WTC11 (cell line): ENCODE data around the gene GADD45GIP1. TPM values are rescaled to one million over a fixed set of nuclear protein-coding genes. Genes with fewer than 3 reads are reported as not detected.
"Not testable (repeated sequence)": the region's sequence is repeated elsewhere in the genome, so short reads cannot be mapped to it uniquely, and the experiment has no call there.

Experiments used
- ATAC-seq: fragments of 200-7000 bp; cut with Tn5 transposase; 2 replicates; pipeline ENCODE4 v1.10.0; 2021; ENCODE audit warnings: mild to moderate bottlenecking, moderate library complexity
- CTCF ChIA-PET: fragments of 300-600 bp; sonication (Branson Sonifier 250); formaldehyde crosslinking; loops from one replicate; lab custom pipeline; 2021; ENCODE audit warnings: antibody characterized with exemption; lab: Charles Lee
- POLR2A ChIA-PET: fragments of 350-600 bp; sonication (Branson Sonifier 250); formaldehyde crosslinking; loops from one replicate; lab custom pipeline; 2021; ENCODE audit warnings: antibody characterized with exemption; lab: Charles Lee
- DNase-seq: peaks from one replicate; pipeline ENCODE4 v3.0.0; 2021; ENCODE audit warnings: low spot score
- H3K27ac Mint-ChIP-seq: 2 replicates; pipeline ENCODE4 v1.8.0; 2021; ENCODE audit warnings: mixed read lengths
- H3K27me3 Mint-ChIP-seq: 2 replicates; pipeline ENCODE4 v1.8.0; 2021; ENCODE audit warnings: low read depth, mild to moderate bottlenecking, moderate library complexity, mixed read lengths
- H3K36me3 Mint-ChIP-seq: 2 replicates; pipeline ENCODE4 v1.8.0; 2021; ENCODE audit warnings: mixed read lengths
- H3K4me1 Mint-ChIP-seq: 2 replicates; pipeline ENCODE4 v1.8.0; 2022; ENCODE audit warnings: mixed read lengths
- H3K4me3 Mint-ChIP-seq: 2 replicates; pipeline ENCODE4 v1.8.0; 2021; ENCODE audit warnings: mild to moderate bottlenecking, moderate library complexity, mixed read lengths
- H3K9me3 Mint-ChIP-seq: 2 replicates; pipeline ENCODE4 v1.8.0; 2021; ENCODE audit warnings: mixed read lengths
- EMX1 ChIP-seq: fragments of 250-450 bp; sonication (Bioruptor Pico); IDR thresholded peaks from 2 replicates; pipeline ENCODE4 v1.8.0; 2021; ENCODE audit warnings: mild to moderate bottlenecking
- IRF1 ChIP-seq: sonication (generic); formaldehyde crosslinking; IDR thresholded peaks from 2 replicates; pipeline ENCODE4 v1.8.0; 2023; ENCODE audit warnings: missing genetic modification reagents
- IRF2 ChIP-seq: sonication (generic); formaldehyde crosslinking; IDR thresholded peaks from 2 replicates; pipeline ENCODE4 v1.8.0; 2022; ENCODE audit warnings: low read depth, missing genetic modification reagents, borderline replicate concordance
- JAZF1 ChIP-seq: fragments of 250-450 bp; sonication (Bioruptor Pico); IDR thresholded peaks from 2 replicates; pipeline ENCODE4 v1.9.0; 2021; ENCODE audit warnings: moderate library complexity, mild to moderate bottlenecking, inconsistent platforms
- KAT7 ChIP-seq: sonication (generic); formaldehyde crosslinking; IDR thresholded peaks from 2 replicates; pipeline ENCODE4 v1.8.1; 2023; ENCODE audit warnings: missing genetic modification reagents, mild to moderate bottlenecking, borderline replicate concordance
- MAX ChIP-seq: sonication (generic); formaldehyde crosslinking; IDR thresholded peaks from 2 replicates; pipeline ENCODE4 v1.8.0; 2022; ENCODE audit warnings: mild to moderate bottlenecking, missing genetic modification reagents
- NFATC4 ChIP-seq: fragments of 250-450 bp; sonication (Bioruptor Pico); IDR thresholded peaks from 2 replicates; pipeline ENCODE4 v1.9.0; 2021; ENCODE audit warnings: mild to moderate bottlenecking
- NFYB ChIP-seq: sonication (generic); formaldehyde crosslinking; conservative IDR thresholded peaks from 2 replicates; pipeline ENCODE4 v1.8.0; 2022; ENCODE audit warnings: low read depth, missing genetic modification reagents
- NR3C1 ChIP-seq: sonication (generic); formaldehyde crosslinking; conservative IDR thresholded peaks from 2 replicates; pipeline ENCODE4 v1.8.1; 2023; ENCODE audit warnings: low read depth, mild to moderate bottlenecking, missing genetic modification reagents
- RELA ChIP-seq: sonication (generic); formaldehyde crosslinking; IDR thresholded peaks from 2 replicates; pipeline ENCODE4 v1.8.1; 2022; ENCODE audit warnings: missing genetic modification reagents, mild to moderate bottlenecking, borderline replicate concordance
- SP1 ChIP-seq: sonication (generic); formaldehyde crosslinking; conservative IDR thresholded peaks from 2 replicates; pipeline ENCODE4 v1.8.1; 2022; ENCODE audit warnings: missing genetic modification reagents
- STAT6 ChIP-seq: sonication (generic); formaldehyde crosslinking; conservative IDR thresholded peaks from 2 replicates; pipeline ENCODE4 v1.8.1; 2023; ENCODE audit warnings: mild to moderate bottlenecking, low read depth, missing genetic modification reagents, moderate library complexity
- TEAD1 ChIP-seq: sonication (generic); formaldehyde crosslinking; IDR thresholded peaks from 2 replicates; pipeline ENCODE4 v1.8.0; 2022; ENCODE audit warnings: mild to moderate bottlenecking, missing genetic modification reagents
- TEAD4 ChIP-seq: sonication (generic); formaldehyde crosslinking; IDR thresholded peaks from 2 replicates; pipeline ENCODE4 v1.8.0; 2022; ENCODE audit warnings: mild to moderate bottlenecking, missing genetic modification reagents
- ZBTB21 ChIP-seq: sonication (generic); formaldehyde crosslinking; IDR thresholded peaks from 2 replicates; pipeline ENCODE4 v1.8.1; 2023; ENCODE audit warnings: mild to moderate bottlenecking, missing genetic modification reagents, borderline replicate concordance
- ZNF121 ChIP-seq: sonication (generic); formaldehyde crosslinking; IDR thresholded peaks from 2 replicates; pipeline ENCODE4 v1.8.0; 2023; ENCODE audit warnings: missing genetic modification reagents
- ZNF263 ChIP-seq: sonication (generic); formaldehyde crosslinking; IDR thresholded peaks from 2 replicates; pipeline ENCODE4 v1.8.1; 2022; ENCODE audit warnings: low read depth, mild to moderate bottlenecking, moderate library complexity, missing genetic modification reagents
- ZNF671 ChIP-seq: fragments of 250-450 bp; sonication (Bioruptor Pico); IDR thresholded peaks from 2 replicates; pipeline ENCODE4 v1.8.0; 2021; ENCODE audit warnings: mild to moderate bottlenecking
- total RNA-seq: library from RNA; stranded (reverse); gene quantifications from 3 replicates; pipeline ENCODE4 v1.2.3, GENCODE V29; 2021

The GADD45GIP1 gene
- total RNA-seq, 1 experiment from 2014 or later = 54.4 TPM

GRCh38 chr19:12979974-12980373 is 23.0 kb upstream of the GADD45GIP1 start:
- H3K4me1 Mint-ChIP-seq = no peaks in the 10 kb centered on the region; the same call in 1 of the 2 replicates

GRCh38 chr19:12976109-12976508 is 19.1 kb upstream of the GADD45GIP1 start:
- H3K4me3 Mint-ChIP-seq, H3K27me3 Mint-ChIP-seq, H3K9me3 Mint-ChIP-seq, H3K4me1 Mint-ChIP-seq, H3K36me3 Mint-ChIP-seq, DNase-seq, POLR2A ChIA-PET: not testable (repeated sequence)
- CTCF ChIA-PET = interaction anchor here (0.5 to 9.9 kb wide), 11 partner anchors 10 to 1300 kb away, joined by 3 to 276 read pairs (median 18); no protein-coding TSS in a partner anchor
- TF ChIP-seq ZNF121 (CRISPR knock-in tag) = peak; percentile 74
- TF ChIP-seq, all 79 proteins: peak for 1; not testable (repeated sequence) for 78
- H3K27ac Mint-ChIP-seq, ATAC-seq: not testable (repeated sequence)

More at GRCh38 chr19:12979974-12980373, 23.0 kb upstream of the GADD45GIP1 start:
- DNase-seq (no peak), ATAC-seq (no peak)
- TF ChIP-seq ZNF671 (CRISPR knock-in tag) (no peak), STAT6 (no peak), MAX (CRISPR knock-in tag) (no peak), NR3C1 (CRISPR knock-in tag) (no peak), ZNF263 (CRISPR knock-in tag) (no peak), RELA (no peak), KAT7 (no peak), TEAD4 (CRISPR knock-in tag) (no peak), SP1 (CRISPR knock-in tag) (no peak), NFYB (no peak), IRF2 (CRISPR knock-in tag) (no peak), EMX1 (no peak), IRF1 (CRISPR knock-in tag) (no peak), NFATC4 (CRISPR knock-in tag) (no peak)
- H3K36me3 Mint-ChIP-seq = no peaks in the 10 kb centered on the region
- no peak overlapping the region for H3K27ac Mint-ChIP-seq
- no peaks in the 10 kb centered on the region for H3K9me3 Mint-ChIP-seq
- peaks cover 11% of the 10 kb centered on the region for H3K27me3 Mint-ChIP-seq
- CTCF ChIA-PET = interaction anchor here (1.3 to 9.9 kb wide), 6 partner anchors 15 to 121 kb away, joined by 3 to 276 read pairs (median 64); no protein-coding TSS in a partner anchor
- no peak overlapping the region for H3K4me3 Mint-ChIP-seq
- POLR2A ChIA-PET = no interaction called here

GRCh38 chr19:12975221-12975741 is 18.3 kb upstream of the GADD45GIP1 start:
- Mint-ChIP-seq H3K4me3 (no peak overlapping the region), H3K27me3 (peaks cover 6% of the 10 kb centered on the region), H3K36me3 (no peaks in the 10 kb centered on the region), H3K9me3 (no peaks in the 10 kb centered on the region), H3K27ac (no peak overlapping the region), H3K4me1 (no peaks in the 10 kb centered on the region)
- CTCF ChIA-PET = interaction anchor here (1.1 to 9.9 kb wide), 7 partner anchors 9 to 130 kb away, joined by 3 to 276 read pairs (median 18); no protein-coding TSS in a partner anchor
- POLR2A ChIA-PET = no interaction called here
- DNase-seq (no peak), ATAC-seq (no peak)
- TF ChIP-seq ZBTB21 (CRISPR knock-in tag) = no peak
- TF ChIP-seq NFYB = no peak
- no peak for TF ChIP-seq JAZF1
- no peak for TF ChIP-seq TEAD1 (CRISPR knock-in tag)
